Gastrocnemius medialis (tissue), 4 donors: ENCODE measurements around the gene NR1D1.

Experiments used
- CTCF ChIP-seq, 5 experiments: fragments of 450-650 bp in 3 of 5; fragments of 200-600 bp in 2 of 5; sonication (generic) in 2 of 5; IDR thresholded peaks in 4 of 5; conservative IDR thresholded peaks in 1 of 5; 1 replicate in 4 of 5; 2 replicates in 1 of 5; pipeline ENCODE4 v1.5.1; 2016 to 2019; ENCODE audit warnings: antibody characterized with exemption in 5 of 5, mild to moderate bottlenecking in 3 of 5, moderate library complexity in 3 of 5
- POLR2A ChIP-seq, 2 donors: fragments of 450-650 bp; IDR thresholded peaks; one replicate each; pipeline ENCODE4 v1.6.1; 2017; ENCODE audit warnings: antibody characterized with exemption in 2 of 2, mild to moderate bottlenecking in 2 of 2, moderate library complexity in 2 of 2

GRCh38 chr17:40056379-40057015 is 43.9 kb downstream of the NR1D1 start:
- TF ChIP-seq CTCF (IDR thresholded peaks at IDR 0.05 in 4 of 5, conservative IDR thresholded peaks at IDR 0.05 in 1 of 5), result no peak
- no peak for TF ChIP-seq POLR2A (IDR thresholded peaks at IDR 0.05)
